ENCODE results near the gene CDK4.
"Not testable (repeated sequence)": the region's sequence is repeated elsewhere in the genome, so short reads cannot be mapped to it uniquely, and the experiment has no call there.

Gene CDK4
- total RNA-seq = 29.7 to 112 (median 33.2) reads per million in 4 experiments

GRCh38 chr12:57751788-57752667, at the start of gene CDK4:
CDK4 (minus strand) TSS chr12:57752310; CDS start chr12:57751717, 593 bp downstream.
- peak; percentile 98 for DNase-seq

- no peak for DNase-seq
Observed at GRCh38 chr12:57800965-57801364, 48.9 kb upstream of the CDK4 start.

- no peak for DNase-seq
Observed at GRCh38 chr12:57797933-57798332, 45.8 kb upstream of the CDK4 start.

DNA sequence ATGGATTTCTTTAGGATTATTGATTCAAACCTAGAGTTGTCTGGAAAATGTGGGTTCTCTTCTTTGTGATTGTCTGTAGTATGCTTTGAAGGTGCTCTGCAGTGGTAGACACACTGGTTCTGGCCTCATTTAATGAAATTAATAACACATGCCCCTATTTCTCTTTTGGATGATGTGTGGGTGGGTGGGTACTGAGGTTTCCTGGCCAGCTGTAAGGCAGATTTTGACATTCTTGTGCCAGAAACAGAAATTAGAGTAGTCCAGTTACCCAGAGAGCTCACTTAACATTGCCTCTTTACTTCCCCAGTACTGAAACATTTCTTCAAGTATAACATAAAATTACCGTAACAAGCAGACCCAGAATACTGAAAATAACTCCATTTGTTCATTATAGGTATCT, 44.9 kb upstream of the CDK4 start:
- no peak for DNase-seq

- no peak for DNase-seq
Observed at GRCh38 chr12:57795354-57795753, 43.2 kb upstream of the CDK4 start.

- no peak for DNase-seq
Observed at GRCh38 chr12:57793920-57794319, 41.8 kb upstream of the CDK4 start.

GRCh38 chr12:57783861-57784260, 31.8 kb upstream of the CDK4 start:
- DNase-seq = no peak

DNA sequence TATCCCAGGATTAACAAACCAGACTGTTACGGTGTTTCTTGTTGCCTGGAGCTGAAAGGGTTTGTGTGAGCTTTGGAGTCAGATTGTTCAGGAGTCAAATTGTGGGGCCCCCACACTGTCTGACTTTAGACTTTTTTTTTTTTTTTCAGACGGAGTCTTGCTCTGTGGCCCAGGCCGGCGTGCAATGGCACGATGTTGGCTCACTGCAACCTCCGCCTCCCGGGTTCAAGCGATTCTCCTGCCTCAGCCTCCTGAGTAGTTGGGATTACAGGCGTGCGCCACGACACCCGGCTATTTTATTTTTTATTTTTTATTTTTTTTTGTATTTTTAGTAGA, 31.3 kb upstream of the CDK4 start:
- no peak for DNase-seq

GRCh38 chr12:57782608-57783465, 30.7 kb upstream of the CDK4 start, which contains the start of gene TSFM:
TSFM (plus strand) TSS chr12:57782787; CDS start chr12:57782802, 15 bp downstream.
- peak; percentile 95 for DNase-seq

DNA sequence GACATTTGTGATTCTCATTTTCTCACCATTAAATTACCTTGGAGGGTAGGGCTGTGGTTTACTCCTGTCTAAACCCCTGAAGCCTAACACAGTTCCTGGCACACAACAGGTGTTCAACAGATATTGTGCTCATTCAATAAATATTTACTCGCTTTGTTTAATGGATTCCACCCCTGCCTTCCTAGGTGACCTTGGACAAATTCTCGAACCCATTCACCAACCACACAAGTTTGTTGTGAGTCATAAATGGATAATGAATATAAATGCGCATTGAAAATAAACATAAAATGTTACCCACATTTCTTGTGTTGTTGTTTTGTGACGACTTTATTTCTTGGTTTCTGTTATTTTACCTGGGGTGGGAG, 30.1 kb upstream of the CDK4 start:
- DNase-seq = no peak

GRCh38 chr12:57781801-57782200, 29.7 kb upstream of the CDK4 start:
- DNase-seq = no peak

DNA sequence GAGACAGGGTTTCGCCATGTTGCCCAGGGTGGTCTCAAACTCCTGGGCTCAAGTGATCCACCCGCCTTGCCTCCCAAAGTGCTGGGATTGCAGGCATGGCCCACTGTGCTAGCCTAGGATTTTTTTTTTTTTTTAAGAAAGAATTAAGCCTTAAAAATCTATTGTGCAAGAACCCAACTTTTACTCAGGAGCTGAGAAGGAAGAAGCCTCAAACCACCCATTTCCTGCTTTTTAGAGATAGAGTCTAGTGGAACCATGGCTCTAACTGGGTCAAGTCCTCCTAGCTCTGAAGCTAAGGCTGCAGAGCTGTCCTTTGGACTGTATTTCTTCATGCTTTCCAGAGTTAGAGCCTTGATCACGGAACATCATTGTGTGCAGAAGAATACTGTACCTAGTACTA, 29.1 kb upstream of the CDK4 start:
- DNase-seq = no peak

GRCh38 chr12:57780284-57780897, 28.3 kb upstream of the CDK4 start:
- DNase-seq = no peak

DNA sequence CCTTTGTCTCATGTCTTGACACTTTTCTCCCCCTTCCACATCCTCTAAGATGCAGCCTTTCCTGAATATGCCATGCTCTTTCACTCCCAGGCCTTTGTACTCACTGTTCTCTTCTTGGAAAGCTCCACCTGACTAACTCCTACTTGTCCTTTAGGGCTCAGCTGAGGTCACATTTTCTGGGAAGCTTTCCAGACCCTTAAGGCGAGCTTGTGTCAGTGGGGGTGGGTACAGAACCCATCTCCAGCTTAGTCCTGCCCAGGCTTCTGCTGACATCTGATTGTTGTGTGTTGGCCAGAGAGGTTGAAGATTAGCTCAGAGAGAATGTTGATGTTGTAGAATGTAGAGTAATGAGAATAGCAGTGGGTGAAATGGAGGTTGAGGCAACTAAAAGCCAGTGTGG, 27.6 kb upstream of the CDK4 start:
- no peak for DNase-seq

DNA sequence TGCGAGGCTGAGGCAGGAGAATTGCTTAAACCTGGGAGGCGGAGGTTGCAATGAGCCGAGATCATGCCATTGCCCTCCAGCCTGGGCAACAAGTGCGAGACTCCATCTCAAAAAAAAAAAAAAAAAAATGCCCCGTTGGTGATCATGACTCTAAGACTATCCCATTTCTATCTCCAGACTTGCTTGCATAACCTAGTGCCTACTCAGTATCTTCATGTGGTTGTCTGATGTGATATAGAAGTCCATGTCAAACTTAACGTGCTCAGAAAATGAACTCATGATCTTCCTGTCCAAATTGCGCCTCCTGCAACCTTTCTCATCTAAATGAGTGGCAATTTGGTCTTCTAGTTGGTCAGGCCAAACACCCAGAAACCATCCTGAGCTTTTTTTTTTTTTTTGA, 25.8 kb upstream of the CDK4 start:
- no peak for DNase-seq

DNA sequence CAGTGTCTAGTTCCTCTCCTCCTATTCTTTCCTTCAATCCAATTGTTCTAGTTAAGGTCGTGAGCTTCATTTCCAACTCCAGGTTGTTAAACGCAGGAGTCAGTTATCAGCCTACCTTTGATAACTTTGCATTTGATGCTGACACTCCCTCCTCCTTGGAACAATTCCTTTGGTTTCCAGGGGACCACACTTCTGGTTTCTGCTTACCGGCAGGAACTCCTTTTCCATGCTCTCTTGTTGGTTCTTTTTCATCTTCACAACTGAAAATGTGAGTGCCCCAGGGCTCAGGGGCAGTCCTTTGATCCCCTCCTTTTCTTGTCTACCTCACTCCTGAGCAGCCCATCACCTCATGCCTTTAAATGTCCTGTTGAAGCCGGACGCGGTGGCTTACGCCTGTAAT, 25.3 kb upstream of the CDK4 start:
- no peak for DNase-seq

- no peak for DNase-seq
Observed at GRCh38 chr12:57776247-57776587, 24.1 kb upstream of the CDK4 start.

GRCh38 chr12:57775563-57776246, 23.6 kb upstream of the CDK4 start:
- no peak for DNase-seq

- DNase-seq = no peak
Observed at GRCh38 chr12:57775044-57775443, 22.9 kb upstream of the CDK4 start.

DNA sequence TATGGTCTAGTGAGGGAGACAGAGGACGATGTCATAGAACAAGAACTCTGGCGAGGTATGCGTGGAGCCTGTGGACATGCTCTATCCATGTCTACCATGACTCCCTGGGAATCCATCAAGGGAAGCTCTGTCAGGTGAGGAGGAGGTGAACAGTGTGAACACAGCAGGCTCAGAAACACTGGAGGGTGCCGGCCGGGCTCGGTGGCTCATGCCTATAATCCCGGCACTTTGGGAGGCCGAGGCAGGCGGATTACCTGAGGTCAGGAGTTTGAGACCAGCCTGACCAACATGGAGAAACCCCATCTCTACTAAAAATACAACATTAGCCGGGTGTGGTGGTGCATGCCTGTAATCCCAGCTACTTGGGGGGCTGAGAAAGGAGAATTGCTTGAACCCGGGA, 22.5 kb upstream of the CDK4 start:
- DNase-seq = not testable (repeated sequence)

- peak; percentile 23 for DNase-seq
Observed at GRCh38 chr12:57772429-57773322, 20.6 kb upstream of the CDK4 start, which contains the start of gene EEF1AKMT3. EEF1AKMT3 (plus strand) TSS chr12:57772614; CDS start chr12:57772725, 111 bp downstream.

Data from effector CD8-positive, alpha-beta T cell (primary cell).